CD4-positive, alpha-beta T cell (primary cell): Measurements from ENCODE around the gene BACE1-AS. TPM values are rescaled to one million over a fixed set of nuclear protein-coding genes. Genes with fewer than 3 reads are reported as not detected.

Experiments used
- ATAC-seq: fragments of 200-7000 bp; cut with Tn5 transposase; one replicate; pipeline ENCODE4 v1.10.0; 2022; ENCODE audit warnings: mild to moderate bottlenecking; ENCODE audit not compliant: poor library complexity
- CTCF ChIA-PET: fragments of 350-600 bp; sonication (Branson Sonifier 250); formaldehyde crosslinking; loops from one replicate; lab custom pipeline; 2021; ENCODE audit warnings: antibody characterized with exemption, inconsistent platforms; lab: Charles Lee
- POLR2A ChIA-PET: fragments of 350-600 bp; sonication (Branson Sonifier 250); formaldehyde crosslinking; loops from one replicate; lab custom pipeline; 2021; ENCODE audit warnings: antibody characterized with exemption, inconsistent platforms; lab: Charles Lee
- DNase-seq, 14 experiments: peaks; one replicate each; pipeline ENCODE4 v3.0.0-alpha.2; 2013 to 2020; ENCODE audit warnings: mixed read lengths in 2 of 14
- H3K27ac ChIP-seq, 2 donors: one replicate each; pipeline versions ENCODE4 v1.5.1 to v1.7.0; 2013; ENCODE audit warnings: low read length in 2 of 2, low read depth in 1 of 2, mild to moderate bottlenecking in 1 of 2
- H3K27me3 ChIP-seq, 2 experiments: 1 replicate in 1 of 2; 2 replicates in 1 of 2; pipeline versions ENCODE4 v1.6.1 to v1.7.0; 2013; ENCODE audit warnings: low read length in 2 of 2, control low read depth in 1 of 2, mild to moderate bottlenecking in 1 of 2, moderate library complexity in 1 of 2; ENCODE audit not compliant: insufficient read depth in 2 of 2, control insufficient read depth in 1 of 2
- H3K36me3 ChIP-seq: one replicate; pipeline ENCODE4 v1.6.1; 2013; ENCODE audit warnings: low read length, control low read depth; ENCODE audit not compliant: insufficient read depth
- H3K4me1 ChIP-seq: one replicate; pipeline ENCODE4 v1.6.1; 2013; ENCODE audit warnings: low read length, control low read depth; ENCODE audit not compliant: insufficient read depth
- H3K4me3 ChIP-seq: one replicate; pipeline ENCODE4 v1.5.1; 2013; ENCODE audit warnings: mild to moderate bottlenecking, low read length, moderate library complexity
- H3K9me3 ChIP-seq, 2 experiments: 1 replicate in 1 of 2; 2 replicates in 1 of 2; pipeline versions ENCODE4 v1.6.1 to v1.7.0; 2013; ENCODE audit warnings: low read length in 2 of 2, mild to moderate bottlenecking in 2 of 2, control low read depth in 1 of 2, moderate library complexity in 1 of 2; ENCODE audit not compliant: control insufficient read depth in 1 of 2, insufficient read depth in 1 of 2
- H3K27ac Mint-ChIP-seq: one replicate; pipeline ENCODE4 v1.8.0; 2020; ENCODE audit warnings: mixed read lengths
- H3K27me3 Mint-ChIP-seq: one replicate; pipeline ENCODE4 v1.8.0; 2021; ENCODE audit warnings: mixed read lengths
- H3K36me3 Mint-ChIP-seq: one replicate; pipeline ENCODE4 v1.8.0; 2021; ENCODE audit warnings: low read depth, mixed read lengths
- H3K4me1 Mint-ChIP-seq: one replicate; pipeline ENCODE4 v1.8.0; 2021; ENCODE audit warnings: low read depth, mixed read lengths
- H3K4me3 Mint-ChIP-seq: one replicate; pipeline ENCODE4 v1.8.0; 2020; ENCODE audit warnings: mild to moderate bottlenecking, mixed read lengths
- H3K9me3 Mint-ChIP-seq: one replicate; pipeline ENCODE4 v1.8.0; 2020; ENCODE audit warnings: mixed read lengths
- CTCF ChIP-seq: fragments of 200-600 bp; IDR thresholded peaks from one replicate; pipeline ENCODE4 v1.8.0; 2022; ENCODE audit warnings: antibody characterized with exemption, mild to moderate bottlenecking
- intact Hi-C, 2 experiments: fragments of 100-400 bp; cut with DNase I in 1 of 2; cut with micrococcal nuclease in 1 of 2; formaldehyde crosslinking; loops; one replicate each; pipeline versions ENCODE4 v1.15.1 to v1.9.0; 2023 to 2025; cut with DNase I, micrococcal nuclease
- total RNA-seq, 174 experiments: library from RNA in 2 of 174; stranded (reverse) in 2 of 174; gene quantifications; one replicate each; pipeline ENCODE4 v1.2.3 and lab custom pipeline; 2021 to 2026

The BACE1-AS gene
- total RNA-seq, 2 experiments from 2014 or later, result 0.99 to 1.2 TPM

- H3K36me3 ChIP-seq, result peaks cover 2% of the 10 kb centered on the region
- H3K9me3 ChIP-seq, result no peaks in the 10 kb centered on the region
- H3K4me3 ChIP-seq, result no peak overlapping the region
- TF ChIP-seq CTCF, result no peak
- CTCF ChIA-PET, result no interaction called here
- ATAC-seq, result no peak
- Mint-ChIP-seq H3K9me3 (no peaks in the 10 kb centered on the region), H3K4me3 (no peak overlapping the region), H3K4me1 (no peaks in the 10 kb centered on the region), H3K36me3 (peaks cover 3% of the 10 kb centered on the region), H3K27me3 (no peaks in the 10 kb centered on the region), H3K27ac (no peak overlapping the region)
- no peaks in the 10 kb centered on the region for H3K27me3 ChIP-seq
- H3K4me1 ChIP-seq, result no peaks in the 10 kb centered on the region
- DNase-seq, result no peak
- intact Hi-C loops, result no loop called here
- H3K27ac ChIP-seq, result no peak overlapping the region
- POLR2A ChIA-PET, result no interaction called here
Measured at GRCh38 chr11:117296881-117297280, 5.7 kb downstream of the BACE1-AS start.

- no peak overlapping the region for H3K4me3 Mint-ChIP-seq
- Histone ChIP-seq H3K4me1 (no peaks in the 10 kb centered on the region), H3K36me3 (no peaks in the 10 kb centered on the region), H3K4me3 (no peak overlapping the region), H3K27me3 (no peaks in the 10 kb centered on the region), H3K9me3 (no peaks in the 10 kb centered on the region), H3K27ac (no peak overlapping the region)
- DNase-seq (no peak), ATAC-seq (no peak)
- H3K4me1 Mint-ChIP-seq, result no peaks in the 10 kb centered on the region
- ChIA-PET CTCF (no interaction called here), POLR2A (no interaction called here)
- no peaks in the 10 kb centered on the region for H3K27me3 Mint-ChIP-seq
- H3K36me3 Mint-ChIP-seq, result peaks cover 3% of the 10 kb centered on the region
- no peak overlapping the region for H3K27ac Mint-ChIP-seq
- no peaks in the 10 kb centered on the region for H3K9me3 Mint-ChIP-seq
- no peak for TF ChIP-seq CTCF
- intact Hi-C loops, result no loop called here
Measured at GRCh38 chr11:117298195-117298594, 7.0 kb downstream of the BACE1-AS start.

- CTCF ChIA-PET, result no interaction called here
- POLR2A ChIA-PET, result no interaction called here
- Mint-ChIP-seq H3K27ac (no peak overlapping the region), H3K36me3 (no peaks in the 10 kb centered on the region), H3K27me3 (no peaks in the 10 kb centered on the region), H3K4me3 (no peak overlapping the region), H3K9me3 (no peaks in the 10 kb centered on the region), H3K4me1 (no peaks in the 10 kb centered on the region)
- intact Hi-C loops, result no loop called here
- Histone ChIP-seq H3K27ac (no peak overlapping the region), H3K36me3 (no peaks in the 10 kb centered on the region), H3K27me3 (no peaks in the 10 kb centered on the region), H3K9me3 (no peaks in the 10 kb centered on the region), H3K4me1 (no peaks in the 10 kb centered on the region), H3K4me3 (no peak overlapping the region)
- no peak for TF ChIP-seq CTCF
- ATAC-seq (no peak), DNase-seq (no peak)
Measured at GRCh38 chr11:117299351-117300282, 8.5 kb downstream of the BACE1-AS start.
